B cell (primary cell): ENCODE results near the gene CFAP221. TPM values are rescaled to one million over a fixed set of nuclear protein-coding genes. Genes with fewer than 3 reads are reported as not detected.

ENCODE experiments used
- ATAC-seq: fragments of 200-7000 bp; cut with Tn5 transposase; one replicate; pipeline ENCODE4 v1.10.0; 2021; ENCODE audit warnings: low read depth, mild to moderate bottlenecking, moderate number of reproducible peaks, moderate library complexity
- CTCF ChIA-PET: fragments of 350-600 bp; sonication (Branson Sonifier 250); formaldehyde crosslinking; loops from one replicate; lab custom pipeline; 2021; ENCODE audit warnings: antibody characterized with exemption, inconsistent platforms; lab: Charles Lee
- POLR2A ChIA-PET: fragments of 350-600 bp; sonication (Branson Sonifier 250); formaldehyde crosslinking; loops from one replicate; lab custom pipeline; 2021; ENCODE audit warnings: antibody characterized with exemption; lab: Charles Lee
- DNase-seq: peaks from one replicate; pipeline ENCODE4 v3.0.0; 2013
- H2AFZ ChIP-seq: 2 replicates; pipeline ENCODE4 v1.6.1; 2012; ENCODE audit warnings: mild to moderate bottlenecking, low read depth, low read length; ENCODE audit not compliant: insufficient read depth, poor library complexity, severe bottlenecking
- H3K27ac ChIP-seq, 2 donors: 1 replicate in 1 of 2; 2 replicates in 1 of 2; pipeline ENCODE4 v1.5.1; 2012 to 2013; ENCODE audit warnings: low read length in 2 of 2, mild to moderate bottlenecking in 2 of 2, moderate library complexity in 1 of 2
- H3K27me3 ChIP-seq, 4 experiments: fragments of 200-600 bp in 1 of 4; sonication (generic) in 1 of 4; replicated peaks in 1 of 4; 1 replicate in 2 of 4; 2 replicates in 2 of 4; pipeline versions ENCODE4 v1.6.1 to v1.7.0; 2013 to 2016; ENCODE audit warnings: low read length in 3 of 4, mild to moderate bottlenecking in 2 of 4, mixed read lengths in 1 of 4, moderate library complexity in 1 of 4; ENCODE audit not compliant: insufficient read depth in 4 of 4, control insufficient read depth in 3 of 4; ENCODE audit errors: control extremely low read depth in 1 of 4
- H3K36me3 ChIP-seq, 2 experiments: replicated peaks in 1 of 2; 1 replicate in 1 of 2; 2 replicates in 1 of 2; pipeline versions ENCODE4 v1.6.1 to v1.7.1; 2013; ENCODE audit warnings: low read length in 1 of 2; ENCODE audit not compliant: insufficient read depth in 2 of 2, control insufficient read depth in 1 of 2; ENCODE audit errors: control extremely low read depth in 1 of 2, extremely low read depth in 1 of 2
- H3K4me1 ChIP-seq, 2 donors: fragments of 200-600 bp in 1 of 2; sonication (generic) in 1 of 2; 1 replicate in 1 of 2; 2 replicates in 1 of 2; pipeline versions ENCODE4 v1.5.1 to v1.6.1; 2013 to 2017; ENCODE audit warnings: low read length in 2 of 2; ENCODE audit not compliant: control insufficient read depth in 2 of 2, insufficient read depth in 2 of 2
- H3K4me2 ChIP-seq: replicated peaks from 2 replicates; pipeline ENCODE3; 2012; ENCODE audit warnings: mild to moderate bottlenecking, low read depth, low read length; ENCODE audit not compliant: poor library complexity, severe bottlenecking
- H3K4me3 ChIP-seq, 5 experiments: fragments of 200-600 bp in 1 of 5; sonication (generic) in 1 of 5; 1 replicate in 3 of 5; 2 replicates in 2 of 5; pipeline versions ENCODE4 v1.5.1 to v1.7.0; 2011 to 2016; ENCODE audit warnings: low read length in 4 of 5, mild to moderate bottlenecking in 4 of 5, low read depth in 2 of 5, control low read depth in 1 of 5, moderate library complexity in 1 of 5; ENCODE audit not compliant: insufficient read depth in 1 of 5; ENCODE audit errors: control extremely low read depth in 1 of 5, extremely low read depth in 1 of 5
- H3K79me2 ChIP-seq: fragments of 200-600 bp; sonication (generic); one replicate; pipeline ENCODE4 v1.6.0; 2016; ENCODE audit warnings: low read length; ENCODE audit not compliant: control insufficient read depth, insufficient read depth
- H3K9ac ChIP-seq: fragments of 200-600 bp; sonication (generic); 2 replicates; pipeline ENCODE4 v1.6.1; 2017; ENCODE audit warnings: mild to moderate bottlenecking, low read length, moderate library complexity
- H3K9me3 ChIP-seq, 3 donors: one replicate each; pipeline versions ENCODE4 v1.6.1 to v1.7.1; 2013; ENCODE audit warnings: low read length in 2 of 3; ENCODE audit not compliant: control insufficient read depth in 2 of 3, insufficient read depth in 1 of 3; ENCODE audit errors: control extremely low read depth in 1 of 3
- H4K20me1 ChIP-seq: 2 replicates; pipeline ENCODE4 v1.6.0; 2012; ENCODE audit warnings: mild to moderate bottlenecking, low read length; ENCODE audit not compliant: insufficient read depth, control insufficient read depth, poor library complexity, severe bottlenecking
- H3K27ac Mint-ChIP-seq: one replicate; pipeline ENCODE4 v1.8.0; 2021; ENCODE audit warnings: mixed read lengths
- H3K27me3 Mint-ChIP-seq: one replicate; pipeline ENCODE4 v1.8.0; 2021; ENCODE audit warnings: mixed read lengths
- H3K4me1 Mint-ChIP-seq: one replicate; pipeline ENCODE4 v1.8.0; 2021; ENCODE audit warnings: mixed read lengths
- H3K4me3 Mint-ChIP-seq: one replicate; pipeline ENCODE4 v1.8.0; 2021; ENCODE audit warnings: mixed read lengths
- H3K9me3 Mint-ChIP-seq: one replicate; pipeline ENCODE4 v1.8.0; 2022; ENCODE audit warnings: mixed read lengths; ENCODE audit not compliant: insufficient read depth
- EZH2 ChIP-seq: IDR thresholded peaks from 2 replicates; pipeline ENCODE4 v1.6.1; 2012; ENCODE audit warnings: borderline replicate concordance, low read depth, mild to moderate bottlenecking, moderate library complexity, low read length; ENCODE audit not compliant: insufficient read depth, poor library complexity, severe bottlenecking
- WGBS: methylation state at CpG from one replicate; pipeline ENCODE4 v1.1.5; 2013; ENCODE audit warnings: missing lambda C conversion rate; ENCODE audit not compliant: insufficient coverage; 5-methylcytosine and 5-hydroxymethylcytosine counted together
- intact Hi-C: fragments of 100-400 bp; cut with micrococcal nuclease; formaldehyde crosslinking; loops from one replicate; pipeline ENCODE4 v1.10.0; 2022
- polyA plus RNA-seq: library from polyadenylated mRNA; depleted of rRNA; stranded (reverse); fragments of >200 nt; gene quantifications from 2 replicates; pipeline ENCODE4 v1.2.3, GENCODE V29; 2012
- total RNA-seq, 2 donors: library from RNA; stranded (reverse); fragments of 120-200 nt in 1 of 2; gene quantifications; 1 replicate in 1 of 2; 2 replicates in 1 of 2; pipeline versions ENCODE4 v1.2.3 to v1.2.4, GENCODE V29; 2013 to 2022
- TF ChIP-seq, protein P1 (sequence below): fragments of 200-600 bp; IDR thresholded peaks from one replicate; pipeline ENCODE4 v1.8.0; 2022; ENCODE audit warnings: antibody characterized with exemption, mild to moderate bottlenecking

Gene CFAP221
- total and polyA plus RNA-seq, 2 donors (not counting 1 experiment from before 2014, with no cell fraction given) = not detected

DNA sequence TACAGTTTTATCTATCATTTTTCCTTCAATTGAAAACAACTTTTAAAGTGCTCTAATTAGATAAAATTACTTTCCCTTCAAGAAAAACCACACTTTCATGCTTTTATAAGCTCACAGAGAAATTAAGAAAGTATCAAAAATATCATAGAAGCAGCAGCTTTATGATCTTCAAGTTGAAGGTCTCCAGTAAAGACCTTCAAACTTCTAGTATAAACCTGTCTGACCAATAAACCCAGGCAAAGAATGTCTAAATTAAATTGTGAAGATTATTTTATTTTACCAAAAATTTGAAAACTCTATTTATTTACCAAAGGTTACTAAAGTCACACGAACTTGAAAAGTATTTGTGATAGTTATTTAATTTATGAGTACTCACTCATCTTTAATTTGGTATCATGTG lies 10.7 kb upstream of the CFAP221 start:
- Mint-ChIP-seq H3K27ac (no peak overlapping the region), H3K9me3 (peaks cover 2% of the 10 kb centered on the region), H3K4me1 (no peaks in the 10 kb centered on the region), H3K27me3 (peaks cover 21% of the 10 kb centered on the region), H3K4me3 (no peak overlapping the region)
- Histone ChIP-seq H3K9ac (no peak overlapping the region), H3K4me1 (no peaks in the 10 kb centered on the region), H2AFZ (no peak overlapping the region), H3K36me3 (no peaks in the 10 kb centered on the region), H3K4me3 (no peak overlapping the region), H3K9me3 (peaks cover 3 to 17% (median 12%) of the 10 kb centered on the region in 3 donors), H4K20me1 (no peaks in the 10 kb centered on the region), H3K79me2 (no peaks in the 10 kb centered on the region), H3K27me3 (no peaks in the 10 kb centered on the region), H3K4me2 (no peak overlapping the region), H3K27ac (no peak overlapping the region)
- TF ChIP-seq, protein P1, sequence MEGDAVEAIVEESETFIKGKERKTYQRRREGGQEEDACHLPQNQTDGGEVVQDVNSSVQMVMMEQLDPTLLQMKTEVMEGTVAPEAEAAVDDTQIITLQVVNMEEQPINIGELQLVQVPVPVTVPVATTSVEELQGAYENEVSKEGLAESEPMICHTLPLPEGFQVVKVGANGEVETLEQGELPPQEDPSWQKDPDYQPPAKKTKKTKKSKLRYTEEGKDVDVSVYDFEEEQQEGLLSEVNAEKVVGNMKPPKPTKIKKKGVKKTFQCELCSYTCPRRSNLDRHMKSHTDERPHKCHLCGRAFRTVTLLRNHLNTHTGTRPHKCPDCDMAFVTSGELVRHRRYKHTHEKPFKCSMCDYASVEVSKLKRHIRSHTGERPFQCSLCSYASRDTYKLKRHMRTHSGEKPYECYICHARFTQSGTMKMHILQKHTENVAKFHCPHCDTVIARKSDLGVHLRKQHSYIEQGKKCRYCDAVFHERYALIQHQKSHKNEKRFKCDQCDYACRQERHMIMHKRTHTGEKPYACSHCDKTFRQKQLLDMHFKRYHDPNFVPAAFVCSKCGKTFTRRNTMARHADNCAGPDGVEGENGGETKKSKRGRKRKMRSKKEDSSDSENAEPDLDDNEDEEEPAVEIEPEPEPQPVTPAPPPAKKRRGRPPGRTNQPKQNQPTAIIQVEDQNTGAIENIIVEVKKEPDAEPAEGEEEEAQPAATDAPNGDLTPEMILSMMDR = no peak
- no peak for TF ChIP-seq EZH2
- ATAC-seq = no peak
- no peak for DNase-seq
- CTCF ChIA-PET = no interaction called here
- no CpG with 5 or more reads among the region's 1 CpG for WGBS
- POLR2A ChIA-PET = no interaction called here
- intact Hi-C loops = no loop called here

GRCh38 chr2:119536211-119536610 lies 8.0 kb upstream of the CFAP221 start:
- Histone ChIP-seq H4K20me1 (no peaks in the 10 kb centered on the region), H3K36me3 (no peaks in the 10 kb centered on the region), H3K4me3 (no peak overlapping the region), H3K9ac (no peak overlapping the region), H3K9me3 (peaks cover 3 to 17% (median 12%) of the 10 kb centered on the region in 3 donors), H3K79me2 (no peaks in the 10 kb centered on the region), H2AFZ (no peak overlapping the region), H3K4me1 (no peaks in the 10 kb centered on the region), H3K27ac (no peak overlapping the region), H3K27me3 (peaks cover 0 to 4% (median 0%) of the 10 kb centered on the region in 4 experiments), H3K4me2 (no peak overlapping the region)
- ChIA-PET CTCF (no interaction called here), POLR2A (no interaction called here)
- H3K27ac Mint-ChIP-seq = no peak overlapping the region
- intact Hi-C loops = no loop called here
- DNase-seq (no peak), ATAC-seq (no peak)
- TF ChIP-seq EZH2 = no peak
- TF ChIP-seq, protein P1 = no peak
- no CpG with 5 or more reads among the region's 6 CpGs for WGBS
- H3K4me1 Mint-ChIP-seq = no peaks in the 10 kb centered on the region
- no peak overlapping the region for H3K4me3 Mint-ChIP-seq
- H3K9me3 Mint-ChIP-seq = peaks cover 2% of the 10 kb centered on the region
- H3K27me3 Mint-ChIP-seq = peaks cover 29% of the 10 kb centered on the region
